Mammary epithelial cell (primary cell): ENCODE measurements around the gene CDH12.

Source experiments
- CTCF ChIP-seq, 2 donors: IDR thresholded peaks in 1 of 2; conservative IDR thresholded peaks in 1 of 2; 2 replicates each; pipeline ENCODE4 v1.5.1; 2011 to 2012; ENCODE audit warnings: inconsistent platforms in 2 of 2, low read length in 2 of 2, mild to moderate bottlenecking in 2 of 2, control low read depth in 1 of 2, low read depth in 1 of 2; ENCODE audit not compliant: insufficient read depth in 1 of 2; ENCODE audit errors: extremely low read depth in 1 of 2
- EZH2 ChIP-seq: IDR thresholded peaks from 2 replicates; pipeline ENCODE4 v1.6.1; 2012; ENCODE audit warnings: low read length, inconsistent platforms, borderline replicate concordance

- no peak for TF ChIP-seq CTCF (conservative IDR thresholded peaks at IDR 0.05 in 1 of 2, IDR thresholded peaks at IDR 0.05 in 1 of 2; ENCODE audit: extremely low read depth in 1 of 2, insufficient read depth in 1 of 2, low read depth in 1 of 2, low read length in 2 of 2)
- TF ChIP-seq EZH2, result no peak
Observed at GRCh38 chr5:22496666-22497065, 356.5 kb downstream of the CDH12 start.
